ENCODE measurements around the gene STX11. TPM values are rescaled to one million over a fixed set of nuclear protein-coding genes. Genes with fewer than 3 reads are reported as not detected.

Gene STX11
- total RNA-seq, 1 experiment from 2014 or later, result 0.17 TPM

- no peak overlapping the region for H2AFZ ChIP-seq
- no peak overlapping the region for H3K27ac ChIP-seq
- no peak for DNase-seq
- no TSS peak for BruUV-seq (replicated peaks)
- no peaks in the 10 kb centered on the region for H3K36me3 ChIP-seq (ENCODE audit: low read depth)
- CTCF ChIA-PET, result no interaction called here
- H3K79me2 ChIP-seq (ENCODE audit: low read depth), result no peaks in the 10 kb centered on the region
- H3K4me1 ChIP-seq (replicated peaks; ENCODE audit: insufficient read depth), result no peaks in the 10 kb centered on the region
- H3K9me3 ChIP-seq (ENCODE audit: insufficient read depth, low read depth), result peaks cover 15% of the 10 kb centered on the region; the same call in 1 of the 2 replicates
- no peaks in the 10 kb centered on the region for H3K27me3 ChIP-seq (ENCODE audit: insufficient read depth, low read depth)
- intact Hi-C loops (cut with micrococcal nuclease; ENCODE audit: unreplicated experiment), result no loop called here
- H3F3A ChIP-seq (ENCODE audit: insufficient read depth, low read depth), result no peaks in the 10 kb centered on the region
- POLR2A ChIA-PET (ENCODE audit: unreplicated experiment), result no interaction called here
- no peak overlapping the region for H3K4me2 ChIP-seq
- H3K9me2 ChIP-seq (ENCODE audit: insufficient read depth), result no peaks in the 10 kb centered on the region
- no peak overlapping the region for H3K4me3 ChIP-seq
- TF ChIP-seq EZH2 (IDR thresholded peaks at IDR 0.05; ENCODE audit: low read depth), result no peak
- TF ChIP-seq, protein P1, sequence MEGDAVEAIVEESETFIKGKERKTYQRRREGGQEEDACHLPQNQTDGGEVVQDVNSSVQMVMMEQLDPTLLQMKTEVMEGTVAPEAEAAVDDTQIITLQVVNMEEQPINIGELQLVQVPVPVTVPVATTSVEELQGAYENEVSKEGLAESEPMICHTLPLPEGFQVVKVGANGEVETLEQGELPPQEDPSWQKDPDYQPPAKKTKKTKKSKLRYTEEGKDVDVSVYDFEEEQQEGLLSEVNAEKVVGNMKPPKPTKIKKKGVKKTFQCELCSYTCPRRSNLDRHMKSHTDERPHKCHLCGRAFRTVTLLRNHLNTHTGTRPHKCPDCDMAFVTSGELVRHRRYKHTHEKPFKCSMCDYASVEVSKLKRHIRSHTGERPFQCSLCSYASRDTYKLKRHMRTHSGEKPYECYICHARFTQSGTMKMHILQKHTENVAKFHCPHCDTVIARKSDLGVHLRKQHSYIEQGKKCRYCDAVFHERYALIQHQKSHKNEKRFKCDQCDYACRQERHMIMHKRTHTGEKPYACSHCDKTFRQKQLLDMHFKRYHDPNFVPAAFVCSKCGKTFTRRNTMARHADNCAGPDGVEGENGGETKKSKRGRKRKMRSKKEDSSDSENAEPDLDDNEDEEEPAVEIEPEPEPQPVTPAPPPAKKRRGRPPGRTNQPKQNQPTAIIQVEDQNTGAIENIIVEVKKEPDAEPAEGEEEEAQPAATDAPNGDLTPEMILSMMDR (conservative IDR thresholded peaks at IDR 0.05), result no peak
- no peaks in the 10 kb centered on the region for H4K20me1 ChIP-seq (ENCODE audit: insufficient read depth)
Measured at GRCh38 chr6:144202879-144203468, 52.7 kb downstream of the STX11 start.

GRCh38 chr6:144211160-144211559 lies 60.8 kb downstream of the STX11 start:
- Histone ChIP-seq H4K20me1 (ENCODE audit: insufficient read depth) (no peaks in the 10 kb centered on the region), H3K9me3 (ENCODE audit: insufficient read depth, low read depth) (no peaks in the 10 kb centered on the region), H2AFZ (no peak overlapping the region), H3K9me2 (ENCODE audit: insufficient read depth) (no peaks in the 10 kb centered on the region), H3F3A (ENCODE audit: insufficient read depth, low read depth) (peaks cover 5% of the 10 kb centered on the region; the same call in 1 of the 2 replicates), H3K4me3 (no peak overlapping the region), H3K79me2 (ENCODE audit: low read depth) (no peaks in the 10 kb centered on the region), H3K4me1 (replicated peaks; ENCODE audit: insufficient read depth) (peaks cover 8% of the 10 kb centered on the region; the same call in 1 of the 2 replicates), H3K27me3 (ENCODE audit: insufficient read depth, low read depth) (no peaks in the 10 kb centered on the region), H3K27ac (no peak overlapping the region), H3K36me3 (ENCODE audit: low read depth) (no peaks in the 10 kb centered on the region), H3K4me2 (no peak overlapping the region)
- ChIA-PET CTCF (no interaction called here), POLR2A (ENCODE audit: unreplicated experiment) (no interaction called here)
- intact Hi-C loops (cut with micrococcal nuclease; ENCODE audit: unreplicated experiment), result no loop called here
- no peak for TF ChIP-seq EZH2 (IDR thresholded peaks at IDR 0.05; ENCODE audit: low read depth)
- TF ChIP-seq, protein P1 (conservative IDR thresholded peaks at IDR 0.05), result no peak
- no peak for DNase-seq
- no TSS peak for BruUV-seq (replicated peaks)

GRCh38 chr6:144213315-144213714 lies 63.0 kb downstream of the STX11 start:
- Histone ChIP-seq H3F3A (ENCODE audit: insufficient read depth, low read depth) (peaks cover 5% of the 10 kb centered on the region; the same call in 1 of the 2 replicates), H3K4me1 (replicated peaks; ENCODE audit: insufficient read depth) (peaks cover 15% of the 10 kb centered on the region; the same call in 1 of the 2 replicates), H3K4me2 (no peak overlapping the region), H3K9me2 (ENCODE audit: insufficient read depth) (no peaks in the 10 kb centered on the region), H3K79me2 (ENCODE audit: low read depth) (no peaks in the 10 kb centered on the region), H3K9me3 (ENCODE audit: insufficient read depth, low read depth) (no peaks in the 10 kb centered on the region), H3K27ac (no peak overlapping the region), H2AFZ (no peak overlapping the region), H4K20me1 (ENCODE audit: insufficient read depth) (no peaks in the 10 kb centered on the region), H3K4me3 (no peak overlapping the region), H3K27me3 (ENCODE audit: insufficient read depth, low read depth) (no peaks in the 10 kb centered on the region), H3K36me3 (ENCODE audit: low read depth) (no peaks in the 10 kb centered on the region)
- intact Hi-C loops (cut with micrococcal nuclease; ENCODE audit: unreplicated experiment), result no loop called here
- POLR2A ChIA-PET (ENCODE audit: unreplicated experiment), result no interaction called here
- no peak for DNase-seq
- BruUV-seq (replicated peaks), result no TSS peak
- no peak for TF ChIP-seq EZH2 (IDR thresholded peaks at IDR 0.05; ENCODE audit: low read depth)
- TF ChIP-seq, protein P1 (conservative IDR thresholded peaks at IDR 0.05), result no peak
- CTCF ChIA-PET, result no interaction called here
